CD4-positive, alpha-beta T cell treated with Interleukin-2 at 100 ng/mL for 4 hours (primary cell): Measurements from ENCODE around the gene PLEKHG2.
"Not testable (repeated sequence)": the region's sequence is repeated elsewhere in the genome, so short reads cannot be mapped to it uniquely, and the experiment has no call there.

Experiments used
- DNase-seq: peaks from one replicate; pipeline ENCODE4 v3.0.0-alpha.2; 2020; ENCODE audit warnings: low spot score

PLEKHG2 gene

GRCh38 chr19:39445196-39446111 lies 33.0 kb downstream of the PLEKHG2 start, which contains the start of gene SUPT5H:
Gene SUPT5H, plus strand, starts transcription at chr19:39445582. Its CDS starts 309 bp downstream, at chr19:39445891.
- DNase-seq = peak; percentile 98

GRCh38 chr19:39446365-39447084 lies 34.1 kb downstream of the PLEKHG2 start:
- no peak for DNase-seq

GRCh38 chr19:39448271-39448670 lies 35.8 kb downstream of the PLEKHG2 start:
- DNase-seq = no peak

- no peak for DNase-seq
Measured at GRCh38 chr19:39449116-39449797, 36.8 kb downstream of the PLEKHG2 start.

GRCh38 chr19:39451257-39451656 lies 38.8 kb downstream of the PLEKHG2 start:
- not testable (repeated sequence) for DNase-seq

DNA sequence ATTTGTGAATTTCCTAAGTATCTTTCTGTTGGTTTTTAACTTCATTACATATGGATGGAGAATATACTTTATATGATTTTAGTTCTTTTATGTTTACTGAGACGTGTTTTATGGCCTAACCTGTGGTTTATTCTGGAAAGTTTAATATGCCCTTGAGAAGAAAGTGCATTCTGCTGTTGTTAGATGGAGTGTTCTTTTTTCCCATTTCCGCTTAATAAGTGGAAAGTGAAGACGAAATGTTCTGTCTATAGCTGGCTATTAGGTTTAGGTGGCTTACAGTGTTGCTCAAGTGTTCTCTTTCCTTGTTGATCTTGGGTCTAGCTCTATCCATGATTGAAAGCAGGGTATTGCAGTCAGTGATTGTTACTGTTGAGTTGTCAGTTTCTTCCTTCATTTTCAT lies 50.9 kb downstream of the PLEKHG2 start:
- no peak for DNase-seq

DNA sequence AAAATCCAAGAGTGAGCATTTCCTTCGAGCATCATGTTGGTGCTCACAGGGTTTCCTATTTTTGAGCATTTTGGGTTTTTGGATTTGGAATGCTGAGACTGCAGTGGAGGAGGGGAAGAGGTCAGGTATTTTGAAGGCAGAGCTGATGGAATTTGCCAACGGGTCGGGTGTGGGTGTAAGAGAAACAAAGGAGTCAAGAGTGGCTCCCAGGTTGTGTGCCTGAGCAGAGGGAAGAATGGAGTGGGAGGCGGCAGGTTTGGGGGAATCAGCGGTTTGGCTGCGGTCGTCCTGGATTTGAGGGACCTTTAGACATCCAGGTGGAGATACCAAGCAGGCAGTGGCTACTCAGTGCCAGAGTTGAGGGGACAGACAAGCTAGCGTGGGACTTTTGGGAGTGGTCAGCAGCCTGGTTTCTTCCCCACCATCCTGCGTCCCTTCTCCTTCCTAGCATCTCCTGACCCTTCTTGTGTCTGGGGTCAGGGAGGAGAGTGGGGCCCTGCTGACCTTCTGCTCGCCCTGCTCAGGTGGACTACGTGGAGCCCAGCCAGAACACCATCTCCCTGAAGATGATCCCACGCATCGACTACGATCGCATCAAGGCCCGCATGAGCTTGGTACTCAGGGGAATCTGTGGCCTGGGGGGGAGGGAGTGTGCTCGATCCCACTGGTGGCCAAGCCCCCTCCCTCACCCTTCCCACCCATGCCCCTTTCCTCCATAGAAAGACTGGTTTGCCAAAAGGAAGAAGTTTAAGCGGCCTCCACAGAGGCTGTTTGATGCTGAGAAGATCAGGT lies 53.7 kb downstream of the PLEKHG2 start:
- DNase-seq = no peak

- no peak for DNase-seq
Measured at GRCh38 chr19:39467941-39468340, 55.5 kb downstream of the PLEKHG2 start.

DNA sequence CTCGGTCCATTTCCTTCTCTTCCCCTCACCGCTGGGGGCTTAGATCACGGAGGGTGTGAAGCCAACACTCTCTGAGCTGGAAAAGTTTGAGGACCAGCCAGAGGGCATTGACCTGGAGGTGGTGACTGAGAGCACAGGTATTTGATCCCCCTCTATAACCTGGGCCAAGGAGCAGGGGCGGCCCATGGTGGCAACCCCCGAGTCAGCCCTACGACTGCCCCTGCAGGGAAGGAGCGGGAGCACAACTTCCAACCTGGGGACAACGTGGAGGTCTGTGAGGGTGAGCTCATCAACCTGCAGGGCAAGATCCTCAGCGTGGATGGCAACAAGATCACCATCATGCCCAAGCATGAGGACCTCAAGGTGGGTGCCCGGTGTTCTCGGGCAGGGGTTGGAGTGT lies 56.6 kb downstream of the PLEKHG2 start:
- DNase-seq = no peak

DNA sequence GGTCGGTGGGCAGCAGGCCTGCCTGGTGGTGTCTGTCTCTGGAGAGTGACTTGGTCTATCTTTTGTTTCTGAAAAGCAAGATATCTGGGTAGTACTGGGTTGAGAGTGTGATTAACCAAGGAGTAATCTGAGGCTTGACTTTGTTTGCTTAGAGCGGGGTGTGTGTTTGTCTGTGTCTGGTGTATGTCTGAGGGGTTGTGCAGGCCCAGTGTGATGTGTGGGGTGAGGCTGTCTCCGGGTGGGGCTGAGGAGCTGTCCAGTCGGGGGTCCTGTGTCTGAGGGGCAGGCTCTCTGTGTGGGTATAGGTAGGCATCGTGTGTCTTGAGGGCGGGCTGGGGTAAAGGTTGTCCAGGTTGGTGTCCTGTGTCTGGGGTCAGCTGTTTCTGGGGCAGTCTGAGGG lies 57.1 kb downstream of the PLEKHG2 start:
- DNase-seq = no peak

GRCh38 chr19:39470724-39471339 lies 58.4 kb downstream of the PLEKHG2 start:
- no peak for DNase-seq

GRCh38 chr19:39471756-39472536 lies 59.5 kb downstream of the PLEKHG2 start:
- no peak for DNase-seq

- DNase-seq = no peak
Measured at GRCh38 chr19:39472746-39473442, 60.4 kb downstream of the PLEKHG2 start.

DNA sequence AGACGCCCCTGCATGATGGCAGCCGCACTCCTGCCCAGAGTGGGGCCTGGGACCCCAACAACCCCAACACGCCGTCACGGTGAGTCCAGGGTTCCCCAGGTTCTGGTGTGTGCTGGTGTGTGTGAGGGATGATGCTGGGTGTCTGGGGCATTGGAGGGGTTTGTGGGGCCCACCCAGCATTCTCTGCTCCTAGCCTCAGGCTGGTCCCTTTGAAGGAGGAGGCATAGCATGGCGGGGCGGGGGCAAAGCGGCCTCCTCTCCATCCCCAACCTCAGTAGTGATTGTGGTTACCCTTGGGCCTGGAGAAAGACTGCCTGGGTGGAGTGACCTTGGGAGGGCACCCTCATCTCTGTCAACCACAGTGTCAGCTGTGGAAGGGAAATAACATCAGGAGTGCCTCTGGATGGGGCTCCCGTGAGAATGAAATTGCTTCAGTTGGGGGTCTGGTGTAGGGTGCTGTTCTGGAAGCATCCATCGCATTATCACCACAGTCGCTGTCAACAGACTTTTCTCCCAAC lies 61.0 kb downstream of the PLEKHG2 start:
- no peak for DNase-seq

- DNase-seq = peak; percentile 71
Measured at GRCh38 chr19:39474139-39474620, 61.7 kb downstream of the PLEKHG2 start.

DNA sequence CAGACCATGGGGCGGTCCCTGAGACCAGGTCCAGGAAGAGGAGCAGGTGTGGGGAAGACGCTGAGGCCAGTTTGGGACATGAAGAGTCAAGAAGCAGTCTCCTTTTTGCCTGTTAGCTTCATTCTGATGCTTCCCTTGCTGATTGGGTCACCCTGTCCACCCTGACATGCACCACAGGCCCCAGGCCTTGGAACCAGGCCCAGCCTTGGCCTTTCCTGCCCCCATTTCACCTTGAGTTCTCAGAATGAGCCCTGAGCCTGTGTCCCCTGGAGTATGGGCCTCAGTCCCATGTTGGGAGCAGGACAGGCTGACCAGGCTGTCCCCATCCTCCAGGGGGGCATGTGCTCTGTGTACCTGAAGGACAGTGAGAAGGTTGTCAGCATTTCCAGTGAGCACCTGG lies 63.3 kb downstream of the PLEKHG2 start:
- DNase-seq = no peak
